ENCODE measurements around the gene PPP2R2B.

Gene PPP2R2B

GRCh38 chr5:146851133-146851532 lies 27.4 kb downstream of the PPP2R2B start:
- Histone ChIP-seq H3K36me3 (ENCODE audit: insufficient read depth, insufficient read length, low read length) (no peaks in the 10 kb centered on the region), H3K4me3 (ENCODE audit: insufficient read length, low read depth) (no peak overlapping the region), H3K27me3 (ENCODE audit: insufficient read depth, insufficient read length) (no peaks in the 10 kb centered on the region), H3K4me1 (ENCODE audit: insufficient read depth, insufficient read length) (no peaks in the 10 kb centered on the region), H3K9ac (ENCODE audit: insufficient read length, low read depth) (no peak overlapping the region), H3K9me3 (ENCODE audit: insufficient read depth, low read length) (no peaks in the 10 kb centered on the region)
- DNase-seq (ENCODE audit: low read depth, low spot score), result no peak
- TF ChIP-seq YY1 (IDR thresholded peaks at IDR 0.05; ENCODE audit: insufficient read depth, insufficient read length) (no peak), SUZ12 (IDR thresholded peaks at IDR 0.05; ENCODE audit: extremely low read depth, insufficient read depth, insufficient read length) (no peak), ZNF274 (IDR thresholded peaks at IDR 0.05; ENCODE audit: low read depth, low read length) (no peak)

GRCh38 chr5:146849694-146850303 lies 28.8 kb downstream of the PPP2R2B start:
- no peak for DNase-seq (ENCODE audit: low read depth, low spot score)
- no peaks in the 10 kb centered on the region for H3K4me1 ChIP-seq (ENCODE audit: insufficient read depth, insufficient read length)
- TF ChIP-seq SUZ12 (IDR thresholded peaks at IDR 0.05; ENCODE audit: extremely low read depth, insufficient read depth, insufficient read length) (no peak), YY1 (IDR thresholded peaks at IDR 0.05; ENCODE audit: insufficient read depth, insufficient read length) (no peak), ZNF274 (IDR thresholded peaks at IDR 0.05; ENCODE audit: low read depth, low read length) (no peak)
- no peaks in the 10 kb centered on the region for H3K9me3 ChIP-seq (ENCODE audit: insufficient read depth, low read length)
- H3K4me3 ChIP-seq (ENCODE audit: insufficient read length, low read depth), result no peak overlapping the region
- no peak overlapping the region for H3K9ac ChIP-seq (ENCODE audit: insufficient read length, low read depth)
- H3K36me3 ChIP-seq (ENCODE audit: insufficient read depth, insufficient read length, low read length), result no peaks in the 10 kb centered on the region
- H3K27me3 ChIP-seq (ENCODE audit: insufficient read depth, insufficient read length), result no peaks in the 10 kb centered on the region

GRCh38 chr5:146848133-146848532 lies 30.4 kb downstream of the PPP2R2B start:
- Histone ChIP-seq H3K4me1 (ENCODE audit: insufficient read depth, insufficient read length) (no peaks in the 10 kb centered on the region), H3K9me3 (ENCODE audit: insufficient read depth, low read length) (no peaks in the 10 kb centered on the region), H3K4me3 (ENCODE audit: insufficient read length, low read depth) (no peak overlapping the region), H3K27me3 (ENCODE audit: insufficient read depth, insufficient read length) (no peaks in the 10 kb centered on the region), H3K36me3 (ENCODE audit: insufficient read depth, insufficient read length, low read length) (no peaks in the 10 kb centered on the region), H3K9ac (ENCODE audit: insufficient read length, low read depth) (no peak overlapping the region)
- DNase-seq (ENCODE audit: low read depth, low spot score), result no peak
- TF ChIP-seq SUZ12 (IDR thresholded peaks at IDR 0.05; ENCODE audit: extremely low read depth, insufficient read depth, insufficient read length) (no peak), ZNF274 (IDR thresholded peaks at IDR 0.05; ENCODE audit: low read depth, low read length) (no peak), YY1 (IDR thresholded peaks at IDR 0.05; ENCODE audit: insufficient read depth, insufficient read length) (no peak)

GRCh38 chr5:146840016-146840415 lies 38.5 kb downstream of the PPP2R2B start:
- Histone ChIP-seq H3K4me3 (ENCODE audit: insufficient read length, low read depth) (no peak overlapping the region), H3K9me3 (ENCODE audit: insufficient read depth, low read length) (no peaks in the 10 kb centered on the region), H3K9ac (ENCODE audit: insufficient read length, low read depth) (no peak overlapping the region), H3K36me3 (ENCODE audit: insufficient read depth, insufficient read length, low read length) (no peaks in the 10 kb centered on the region), H3K4me1 (ENCODE audit: insufficient read depth, insufficient read length) (no peaks in the 10 kb centered on the region), H3K27me3 (ENCODE audit: insufficient read depth, insufficient read length) (no peaks in the 10 kb centered on the region)
- DNase-seq (ENCODE audit: low read depth, low spot score), result no peak
- TF ChIP-seq SUZ12 (IDR thresholded peaks at IDR 0.05; ENCODE audit: extremely low read depth, insufficient read depth, insufficient read length) (no peak), ZNF274 (IDR thresholded peaks at IDR 0.05; ENCODE audit: low read depth, low read length) (no peak), YY1 (IDR thresholded peaks at IDR 0.05; ENCODE audit: insufficient read depth, insufficient read length) (no peak)

- no peak for DNase-seq (ENCODE audit: low read depth, low spot score)
- Histone ChIP-seq H3K9ac (ENCODE audit: insufficient read length, low read depth) (no peak overlapping the region), H3K36me3 (ENCODE audit: insufficient read depth, insufficient read length, low read length) (no peaks in the 10 kb centered on the region), H3K4me3 (ENCODE audit: insufficient read length, low read depth) (no peak overlapping the region), H3K4me1 (ENCODE audit: insufficient read depth, insufficient read length) (no peaks in the 10 kb centered on the region), H3K27me3 (ENCODE audit: insufficient read depth, insufficient read length) (no peaks in the 10 kb centered on the region), H3K9me3 (ENCODE audit: insufficient read depth, low read length) (no peaks in the 10 kb centered on the region)
- TF ChIP-seq ZNF274 (IDR thresholded peaks at IDR 0.05; ENCODE audit: low read depth, low read length) (no peak), SUZ12 (IDR thresholded peaks at IDR 0.05; ENCODE audit: extremely low read depth, insufficient read depth, insufficient read length) (no peak), YY1 (IDR thresholded peaks at IDR 0.05; ENCODE audit: insufficient read depth, insufficient read length) (no peak)
Measured at GRCh38 chr5:146836226-146836842, 42.2 kb downstream of the PPP2R2B start.

GRCh38 chr5:146832985-146833732 lies 45.4 kb downstream of the PPP2R2B start:
- TF ChIP-seq ZNF274 (IDR thresholded peaks at IDR 0.05; ENCODE audit: low read depth, low read length) (no peak), YY1 (IDR thresholded peaks at IDR 0.05; ENCODE audit: insufficient read depth, insufficient read length) (no peak), SUZ12 (IDR thresholded peaks at IDR 0.05; ENCODE audit: extremely low read depth, insufficient read depth, insufficient read length) (no peak)
- no peak overlapping the region for H3K9ac ChIP-seq (ENCODE audit: insufficient read length, low read depth)

GRCh38 chr5:146828385-146828784 lies 50.2 kb downstream of the PPP2R2B start:
- no peak overlapping the region for H3K4me3 ChIP-seq (ENCODE audit: insufficient read length, low read depth)
- TF ChIP-seq YY1 (IDR thresholded peaks at IDR 0.05; ENCODE audit: insufficient read depth, insufficient read length), result no peak
- no peak for TF ChIP-seq ZNF274 (IDR thresholded peaks at IDR 0.05; ENCODE audit: low read depth, low read length)
- no peak for TF ChIP-seq SUZ12 (IDR thresholded peaks at IDR 0.05; ENCODE audit: extremely low read depth, insufficient read depth, insufficient read length)
- no peak for DNase-seq (ENCODE audit: low read depth, low spot score)
- H3K9me3 ChIP-seq (ENCODE audit: insufficient read depth, low read length), result no peaks in the 10 kb centered on the region
- no peaks in the 10 kb centered on the region for H3K36me3 ChIP-seq (ENCODE audit: insufficient read depth, insufficient read length, low read length)
- H3K9ac ChIP-seq (ENCODE audit: insufficient read length, low read depth), result no peak overlapping the region
- no peaks in the 10 kb centered on the region for H3K4me1 ChIP-seq (ENCODE audit: insufficient read depth, insufficient read length)
- H3K27me3 ChIP-seq (ENCODE audit: insufficient read depth, insufficient read length), result no peaks in the 10 kb centered on the region

More at GRCh38 chr5:146832985-146833732, 45.4 kb downstream of the PPP2R2B start:
- no peak for DNase-seq (ENCODE audit: low read depth, low spot score)
- Histone ChIP-seq H3K9me3 (ENCODE audit: insufficient read depth, low read length) (no peaks in the 10 kb centered on the region), H3K4me3 (ENCODE audit: insufficient read length, low read depth) (no peak overlapping the region), H3K27me3 (ENCODE audit: insufficient read depth, insufficient read length) (no peaks in the 10 kb centered on the region), H3K36me3 (ENCODE audit: insufficient read depth, insufficient read length, low read length) (no peaks in the 10 kb centered on the region), H3K4me1 (ENCODE audit: insufficient read depth, insufficient read length) (no peaks in the 10 kb centered on the region)

All from NT2/D1 (cell line).